HepG2 (cell line): ENCODE results near the gene UNG. TPM values are rescaled to one million over a fixed set of nuclear protein-coding genes. Genes with fewer than 3 reads are reported as not detected.
A peak's percentile ranks its signal among the peaks of the same experiment; 100 is the strongest.
"Not testable (repeated sequence)": the region's sequence is repeated elsewhere in the genome, so short reads cannot be mapped to it uniquely, and the experiment has no call there.

Experiments used
- ATAC-seq: fragments of 200-7000 bp; cut with Tn5 transposase; 3 replicates; pipeline ENCODE4 v1.9.1; 2020; ENCODE audit warnings: mild to moderate bottlenecking, moderate library complexity
- BruUV-seq: library from RNA; stranded (reverse); fragments of 400-500 nt; replicated peaks from 2 replicates; lab custom pipeline; 2021; lab: Mats Ljungman, UMichigan
- CTCF ChIA-PET: fragments of 300-600 bp; formaldehyde crosslinking; extraction: SDS; loops from one replicate; lab custom pipeline; 2021; ENCODE audit warnings: low total read pairs, inconsistent platforms, low intra/inter-chr PET ratio; lab: Yijun Ruan, JAX
- POLR2A ChIA-PET: fragments of 350-600 bp; sonication (Branson Sonifier 250); formaldehyde crosslinking; loops from one replicate; lab custom pipeline; 2020; ENCODE audit warnings: antibody characterized with exemption, inconsistent platforms; lab: Yijun Ruan, JAX
- DNase-seq: peaks from one replicate; pipeline ENCODE4 v3.0.0-alpha.2; 2015; ENCODE audit warnings: low spot score
- FAIRE-seq: peaks from 3 replicates; lab custom pipeline; 2011; peaks lifted over from hg19 to GRCh38; lab: Jason Lieb, UNC
- H2AFZ ChIP-seq: one replicate; pipeline ENCODE4 v1.6.1; 2011; ENCODE audit warnings: low read length, inconsistent platforms
- H3K27ac ChIP-seq: fragments of 300-600 bp; 3 replicates; pipeline ENCODE4 v1.8.0; 2011; ENCODE audit warnings: mixed run types, mild to moderate bottlenecking, mixed read lengths, low read length, inconsistent platforms; ENCODE audit not compliant: insufficient read depth; ENCODE audit errors: extremely low read length
- H3K27me3 ChIP-seq, 2 experiments: fragments of 200-600 bp in 1 of 2; 2 replicates in 1 of 2; 3 replicates in 1 of 2; pipeline versions ENCODE4 v1.6.0 to v1.8.0; 2011; ENCODE audit warnings: low read length in 2 of 2, mild to moderate bottlenecking in 2 of 2, moderate library complexity in 2 of 2, inconsistent platforms in 1 of 2; ENCODE audit not compliant: insufficient read depth in 2 of 2, control insufficient read depth in 1 of 2
- H3K36me3 ChIP-seq, 2 experiments: fragments of 200-600 bp in 1 of 2; replicated peaks in 1 of 2; 2 replicates in 1 of 2; 3 replicates in 1 of 2; pipeline versions ENCODE4 v1.5.1 to v1.8.0; 2011; ENCODE audit warnings: low read length in 2 of 2, inconsistent platforms in 1 of 2; ENCODE audit not compliant: insufficient read depth in 2 of 2, control insufficient read depth in 1 of 2
- H3K4me1 ChIP-seq: 2 replicates; pipeline ENCODE4 v1.5.1; 2012; ENCODE audit warnings: low read length, inconsistent platforms; ENCODE audit not compliant: insufficient read depth
- H3K4me2 ChIP-seq: 2 replicates; pipeline ENCODE4 v1.6.0; 2011; ENCODE audit warnings: low read depth, low read length, inconsistent platforms
- H3K4me3 ChIP-seq, 3 experiments: fragments of 200-600 bp in 1 of 3; sonication (generic), shearing (Covaris generic) in 1 of 3; replicated peaks in 1 of 3; 2 replicates each; pipeline ENCODE4 v1.5.1; 2011 to 2016; ENCODE audit warnings: low read length in 3 of 3, inconsistent platforms in 2 of 3, low read depth in 2 of 3, mild to moderate bottlenecking in 2 of 3, control low read depth in 1 of 3, mixed read lengths in 1 of 3; ENCODE audit not compliant: insufficient read depth in 1 of 3
- H3K79me2 ChIP-seq: one replicate; pipeline ENCODE4 v1.6.1; 2011; ENCODE audit warnings: low read length, inconsistent platforms; ENCODE audit not compliant: insufficient read depth
- H3K9ac ChIP-seq: 2 replicates; pipeline ENCODE4 v1.6.0; 2011; ENCODE audit warnings: mild to moderate bottlenecking, low read depth, low read length, inconsistent platforms; ENCODE audit not compliant: insufficient read depth
- H3K9me3 ChIP-seq: 2 replicates; pipeline ENCODE4 v1.5.1; 2012; ENCODE audit warnings: mild to moderate bottlenecking, low read length
- H4K20me1 ChIP-seq: 2 replicates; pipeline ENCODE4 v1.6.0; 2011; ENCODE audit warnings: inconsistent platforms, mild to moderate bottlenecking, low read length, moderate library complexity; ENCODE audit not compliant: insufficient read depth
- ZNF121 ChIP-seq: sonication (generic); formaldehyde crosslinking; IDR thresholded peaks from 2 replicates; pipeline ENCODE4 v1.5.0; 2020; ENCODE audit warnings: mild to moderate bottlenecking, missing genetic modification reagents
- WGBS: methylation state at CpG from one replicate; pipeline ENCODE4 v1.1.6; 2017; ENCODE audit warnings: low lambda C conversion rate; 5-methylcytosine and 5-hydroxymethylcytosine counted together
- in situ Hi-C: cut with HindIII; loops from 2 replicates; pipeline ENCODE4 v1.10.0; 2017; ENCODE audit warnings: low pct_unique_long_range_greater_than_20kb; ENCODE audit not compliant: extremely low pct_ligation_motif_present
- intact Hi-C: fragments of 100-400 bp; cut with micrococcal nuclease; formaldehyde crosslinking; loops from one replicate; pipeline ENCODE4 v1.10.0; 2022; ENCODE audit not compliant: unreplicated experiment
- polyA plus RNA-seq, 8 experiments: library from polyadenylated mRNA; depleted of rRNA in 3 of 8; stranded (reverse) in 7 of 8; unstranded in 1 of 8; fragments of >200 nt; fragmentation: Illumina TruSeq in 4 of 8; extraction: Trizol in 4 of 8; gene quantifications; 2 replicates each; pipeline versions ENCODE4 v1.2.1 to v1.2.3, GENCODE V29; 2011 to 2016; ENCODE audit warnings: low read depth in 4 of 8, missing spikeins in 1 of 8, mixed read lengths in 1 of 8; ENCODE audit not compliant: insufficient read depth in 1 of 8
- total RNA-seq, 5 experiments: library from RNA; depleted of rRNA; stranded (reverse); fragments of >200 nt; fragmentation: Illumina TruSeq; extraction: Trizol; gene quantifications; 2 replicates each; pipeline ENCODE4 v1.2.3, GENCODE V29; 2016; ENCODE audit warnings: low read depth in 1 of 5
- TF ChIP-seq, protein P1 (sequence below): IDR thresholded peaks from 2 replicates; pipeline ENCODE4 v1.6.1; 2016; ENCODE audit warnings: low read depth, missing genetic modification reagents, missing compliant biosample characterization

The UNG gene
- total and polyA plus RNA-seq, 2 of the 13 experiments (the other 11 are each of a cell fraction or from before 2014, with no cell fraction given), result 23.3 to 114 TPM

DNA sequence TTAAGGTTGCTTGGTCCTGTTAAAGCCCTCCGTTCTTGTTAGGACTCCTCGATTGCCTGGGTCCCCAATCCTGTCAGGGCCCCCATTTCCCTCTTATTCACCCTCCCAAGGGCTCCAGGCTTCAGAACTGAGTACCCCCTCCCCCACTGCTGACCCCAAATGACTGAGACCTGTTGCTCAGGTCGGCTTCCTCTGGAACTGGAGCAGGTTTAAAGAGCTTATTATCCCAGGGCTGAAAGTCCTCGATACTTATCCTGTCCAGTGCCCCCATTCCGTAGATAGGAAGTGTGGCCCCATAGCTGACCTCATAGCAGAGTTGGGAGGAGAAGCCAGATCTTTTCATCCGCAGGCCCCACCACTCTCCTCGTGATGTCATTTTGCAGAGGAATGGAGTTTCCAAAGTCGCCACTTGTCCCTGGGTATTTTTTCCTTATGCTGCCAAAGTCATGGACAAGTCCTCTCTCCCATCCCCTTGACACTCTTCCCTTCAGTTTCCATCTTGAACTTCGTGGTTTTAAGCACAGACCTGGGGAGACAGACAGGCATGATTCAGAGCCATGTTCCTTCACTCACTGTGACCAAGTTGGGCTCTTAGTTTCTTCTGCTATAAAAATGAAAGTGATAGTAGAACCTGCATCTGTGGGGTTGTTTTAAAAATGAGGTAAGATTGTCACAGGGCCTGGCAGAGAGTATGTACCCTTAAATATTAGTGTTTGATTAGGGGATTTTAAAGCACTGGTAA is 43.8 kb upstream of the UNG start (continued):
- TF ChIP-seq, protein P1, sequence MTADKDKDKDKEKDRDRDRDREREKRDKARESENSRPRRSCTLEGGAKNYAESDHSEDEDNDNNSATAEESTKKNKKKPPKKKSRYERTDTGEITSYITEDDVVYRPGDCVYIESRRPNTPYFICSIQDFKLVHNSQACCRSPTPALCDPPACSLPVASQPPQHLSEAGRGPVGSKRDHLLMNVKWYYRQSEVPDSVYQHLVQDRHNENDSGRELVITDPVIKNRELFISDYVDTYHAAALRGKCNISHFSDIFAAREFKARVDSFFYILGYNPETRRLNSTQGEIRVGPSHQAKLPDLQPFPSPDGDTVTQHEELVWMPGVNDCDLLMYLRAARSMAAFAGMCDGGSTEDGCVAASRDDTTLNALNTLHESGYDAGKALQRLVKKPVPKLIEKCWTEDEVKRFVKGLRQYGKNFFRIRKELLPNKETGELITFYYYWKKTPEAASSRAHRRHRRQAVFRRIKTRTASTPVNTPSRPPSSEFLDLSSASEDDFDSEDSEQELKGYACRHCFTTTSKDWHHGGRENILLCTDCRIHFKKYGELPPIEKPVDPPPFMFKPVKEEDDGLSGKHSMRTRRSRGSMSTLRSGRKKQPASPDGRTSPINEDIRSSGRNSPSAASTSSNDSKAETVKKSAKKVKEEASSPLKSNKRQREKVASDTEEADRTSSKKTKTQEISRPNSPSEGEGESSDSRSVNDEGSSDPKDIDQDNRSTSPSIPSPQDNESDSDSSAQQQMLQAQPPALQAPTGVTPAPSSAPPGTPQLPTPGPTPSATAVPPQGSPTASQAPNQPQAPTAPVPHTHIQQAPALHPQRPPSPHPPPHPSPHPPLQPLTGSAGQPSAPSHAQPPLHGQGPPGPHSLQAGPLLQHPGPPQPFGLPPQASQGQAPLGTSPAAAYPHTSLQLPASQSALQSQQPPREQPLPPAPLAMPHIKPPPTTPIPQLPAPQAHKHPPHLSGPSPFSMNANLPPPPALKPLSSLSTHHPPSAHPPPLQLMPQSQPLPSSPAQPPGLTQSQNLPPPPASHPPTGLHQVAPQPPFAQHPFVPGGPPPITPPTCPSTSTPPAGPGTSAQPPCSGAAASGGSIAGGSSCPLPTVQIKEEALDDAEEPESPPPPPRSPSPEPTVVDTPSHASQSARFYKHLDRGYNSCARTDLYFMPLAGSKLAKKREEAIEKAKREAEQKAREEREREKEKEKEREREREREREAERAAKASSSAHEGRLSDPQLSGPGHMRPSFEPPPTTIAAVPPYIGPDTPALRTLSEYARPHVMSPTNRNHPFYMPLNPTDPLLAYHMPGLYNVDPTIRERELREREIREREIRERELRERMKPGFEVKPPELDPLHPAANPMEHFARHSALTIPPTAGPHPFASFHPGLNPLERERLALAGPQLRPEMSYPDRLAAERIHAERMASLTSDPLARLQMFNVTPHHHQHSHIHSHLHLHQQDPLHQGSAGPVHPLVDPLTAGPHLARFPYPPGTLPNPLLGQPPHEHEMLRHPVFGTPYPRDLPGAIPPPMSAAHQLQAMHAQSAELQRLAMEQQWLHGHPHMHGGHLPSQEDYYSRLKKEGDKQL, result no peak
- TF ChIP-seq, all 625 proteins: peak for 33

DNA sequence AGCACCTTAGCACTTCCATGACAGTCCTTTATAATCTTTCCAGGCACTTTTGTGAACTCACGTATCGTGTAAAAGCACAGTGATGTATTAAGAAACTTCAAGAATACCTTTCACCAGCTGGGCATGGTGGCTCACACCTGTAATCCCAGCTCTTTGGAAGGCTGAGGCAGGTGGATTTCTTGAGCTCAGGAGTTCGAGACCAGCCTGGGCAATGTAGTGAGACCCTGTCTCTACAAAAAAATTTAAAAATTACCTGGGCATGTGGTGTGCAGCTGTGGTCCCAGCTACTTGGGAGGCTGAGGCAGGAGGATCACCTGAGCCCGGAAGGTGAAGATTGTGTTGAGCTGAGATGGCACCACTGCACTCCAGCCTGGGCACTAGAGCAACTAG is 43.3 kb upstream of the UNG start:
- ATAC-seq, H3K79me2 ChIP-seq, H2AFZ ChIP-seq, H3K9me3 ChIP-seq, CTCF ChIA-PET, POLR2A ChIA-PET, FAIRE-seq, BruUV-seq, in situ Hi-C loops, H3K27me3 ChIP-seq, DNase-seq, H4K20me1 ChIP-seq: not testable (repeated sequence)
- WGBS, result 89% methylated on average over 4 of the region's 4 CpGs
- TF ChIP-seq ZNF121 (CRISPR knock-in tag), result peak; percentile 56; the same call in 1 of the 2 replicates
- intact Hi-C loops, result loop anchor here (5.0 kb wide), 1 partner anchor 38 kb away; the partner anchor contains the start of gene ALKBH2
- Histone ChIP-seq H3K4me3 (peak overlapping the region; percentile 77 to 97 (median 92); a peak in 5 of 6 replicates), H3K36me3 (peaks cover 1 to 11% of the 10 kb centered on the region in 2 experiments), H3K27ac (peak overlapping the region; percentile 85), H3K9ac (peak overlapping the region; percentile 84), H3K4me1 (peaks cover 12% of the 10 kb centered on the region), H3K4me2 (peak overlapping the region; percentile 96)
